ELR (cell line): ENCODE measurements around the gene KCNK15.
"Not testable (repeated sequence)": the region's sequence is repeated elsewhere in the genome, so short reads cannot be mapped to it uniquely, and the experiment has no call there.

Source experiments
- DNase-seq: peaks from one replicate; pipeline ENCODE4 v3.0.0-alpha.2; 2015; ENCODE audit warnings: low read depth

KCNK15 gene

DNA sequence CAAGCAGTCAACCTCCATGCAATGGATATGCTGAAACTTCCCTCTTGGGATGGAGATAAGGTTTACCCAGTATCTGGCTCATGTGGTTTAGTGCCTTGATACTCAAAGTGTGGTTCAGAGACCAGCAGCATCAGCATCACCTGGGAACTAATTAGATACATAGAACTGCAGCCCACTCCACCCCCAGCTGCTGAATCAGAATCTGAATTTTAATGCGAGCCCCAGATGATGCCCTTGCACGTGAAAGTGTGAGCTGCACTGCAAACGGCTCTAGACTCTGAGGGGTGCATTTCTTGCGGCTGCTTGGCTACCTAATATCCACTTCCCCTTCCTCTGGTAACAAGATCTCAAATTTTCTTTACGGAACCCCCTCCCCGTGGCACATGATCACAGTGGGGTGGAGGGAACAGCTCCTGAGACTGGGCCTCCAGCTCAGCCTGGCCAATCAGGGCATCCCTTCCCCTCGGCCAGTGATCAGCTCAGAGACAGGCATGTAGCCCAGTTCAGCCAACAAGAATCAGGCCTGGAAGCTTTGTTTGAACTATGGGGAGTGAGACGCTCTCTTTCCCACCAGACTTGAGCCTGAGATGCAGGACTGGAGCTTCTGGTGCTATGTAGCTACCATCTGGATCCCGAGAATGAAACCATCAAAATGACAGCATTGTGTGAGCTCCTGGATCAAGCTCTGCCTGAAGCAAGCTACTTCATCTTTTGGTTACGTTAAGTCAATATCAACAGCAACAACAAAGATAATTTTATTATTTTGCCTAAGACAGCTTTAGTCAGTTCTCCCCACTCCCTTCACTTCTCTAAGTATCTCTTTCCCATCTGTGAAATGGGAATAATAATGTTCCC is 12.8 kb downstream of the KCNK15 start:
- no peak for DNase-seq

DNA sequence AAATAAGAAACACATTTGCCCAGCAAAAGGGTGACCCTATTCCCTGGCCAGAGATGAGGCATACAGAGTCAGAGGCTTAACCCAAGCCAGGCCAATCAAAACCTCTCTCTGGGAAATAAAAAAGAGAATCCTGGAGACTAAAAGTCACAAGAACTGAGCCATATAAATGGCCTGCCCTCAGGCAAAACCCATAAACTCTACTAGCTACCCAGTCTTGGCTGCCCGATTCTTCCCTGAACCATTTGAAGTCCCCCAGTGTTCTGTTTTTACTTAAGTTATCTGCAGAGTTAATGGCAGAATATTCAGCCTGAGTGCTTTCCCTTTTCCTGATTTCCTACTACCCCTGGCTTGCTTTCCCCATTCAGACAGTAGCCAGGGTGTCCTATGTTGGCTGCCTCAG is 13.9 kb downstream of the KCNK15 start:
- no peak for DNase-seq

DNA sequence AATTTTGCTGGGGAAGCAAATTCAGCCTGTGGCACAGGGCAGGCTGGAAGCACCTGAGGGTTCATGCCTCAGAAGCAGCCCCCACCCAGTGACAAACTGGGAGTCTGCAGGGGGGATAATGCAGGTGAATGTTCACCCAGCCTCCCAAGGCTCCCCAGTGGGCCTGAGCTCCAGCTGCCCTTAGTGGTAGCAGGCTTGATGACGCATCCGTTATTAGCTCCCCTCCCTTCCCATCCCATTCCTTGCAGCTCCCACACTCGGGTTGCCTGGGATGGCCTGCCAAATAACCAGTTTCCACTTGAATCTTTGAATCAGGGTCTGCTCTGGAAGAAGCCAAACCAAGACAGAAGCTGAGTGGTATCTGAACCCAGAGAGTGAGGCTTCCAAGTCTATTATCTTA is 15.8 kb downstream of the KCNK15 start:
- peak; percentile 17 for DNase-seq

DNA sequence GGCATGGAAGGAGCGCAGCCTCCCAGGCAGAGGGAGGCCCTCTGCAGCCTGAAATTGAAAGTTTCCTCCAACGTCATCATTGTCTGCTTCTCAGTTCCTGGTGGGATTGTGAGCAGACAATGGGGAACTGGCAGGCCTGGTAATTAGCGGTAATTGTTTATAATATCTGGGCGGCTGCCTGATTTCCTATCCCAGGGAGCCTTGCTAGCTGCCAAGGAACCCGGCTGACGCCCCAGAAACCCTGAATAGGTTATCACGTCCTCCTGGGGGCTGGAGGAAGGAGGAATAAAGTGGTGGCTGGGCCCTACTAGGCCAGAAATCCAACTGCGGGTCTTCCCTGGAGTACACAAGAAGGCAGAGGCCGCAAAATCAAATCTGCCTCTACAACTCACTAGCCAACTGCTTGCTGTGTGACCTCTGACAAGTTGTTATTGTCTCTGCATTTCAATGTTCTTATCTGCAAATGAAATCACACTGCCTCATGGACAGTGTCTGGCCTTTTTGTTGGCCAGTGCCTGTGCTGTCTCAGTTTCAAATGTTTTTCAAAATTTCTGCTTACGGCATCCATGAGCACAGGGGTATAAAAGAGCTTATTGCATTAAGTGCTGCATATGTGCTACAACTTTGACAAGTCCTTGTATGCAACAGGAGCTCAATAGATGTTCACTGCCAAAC is 16.9 kb downstream of the KCNK15 start:
- no peak for DNase-seq

DNA sequence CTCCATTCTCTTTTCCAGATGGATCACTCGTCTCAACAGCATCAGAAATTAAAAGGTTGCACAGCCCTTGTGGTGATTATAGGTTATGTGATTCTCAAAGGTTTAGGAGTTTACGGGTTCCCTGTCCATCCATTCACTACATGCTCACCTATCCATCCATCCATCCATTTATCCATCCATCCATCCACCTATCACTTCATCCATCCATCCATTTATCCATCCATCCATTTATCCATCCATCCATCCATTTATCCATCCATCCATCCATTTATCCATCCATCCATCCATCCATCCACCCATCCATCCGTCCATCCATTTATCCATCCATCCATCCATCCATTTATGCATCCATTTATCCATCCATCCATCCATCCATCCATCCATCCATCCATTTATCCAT is 18.1 kb downstream of the KCNK15 start:
- DNase-seq, result not testable (repeated sequence)

DNA sequence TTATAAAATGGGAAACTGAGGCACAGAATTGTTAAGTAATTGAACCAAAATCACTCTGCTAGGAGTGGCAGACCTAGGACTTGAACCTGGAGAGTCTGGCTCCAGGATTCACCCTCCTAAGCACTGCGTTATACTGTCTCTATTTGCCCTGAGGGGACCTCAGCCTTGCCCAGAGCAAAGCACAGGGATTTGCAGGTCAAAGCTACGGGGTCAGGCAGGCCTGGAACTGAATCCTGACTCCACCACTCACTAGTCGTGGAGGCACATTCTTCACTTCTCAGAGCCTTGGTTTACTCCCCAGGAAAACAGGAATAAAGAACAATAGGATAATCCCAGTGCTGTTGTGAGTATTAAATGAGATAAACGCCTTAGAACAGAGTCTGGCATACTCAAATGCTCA is 19.4 kb downstream of the KCNK15 start:
- no peak for DNase-seq

DNA sequence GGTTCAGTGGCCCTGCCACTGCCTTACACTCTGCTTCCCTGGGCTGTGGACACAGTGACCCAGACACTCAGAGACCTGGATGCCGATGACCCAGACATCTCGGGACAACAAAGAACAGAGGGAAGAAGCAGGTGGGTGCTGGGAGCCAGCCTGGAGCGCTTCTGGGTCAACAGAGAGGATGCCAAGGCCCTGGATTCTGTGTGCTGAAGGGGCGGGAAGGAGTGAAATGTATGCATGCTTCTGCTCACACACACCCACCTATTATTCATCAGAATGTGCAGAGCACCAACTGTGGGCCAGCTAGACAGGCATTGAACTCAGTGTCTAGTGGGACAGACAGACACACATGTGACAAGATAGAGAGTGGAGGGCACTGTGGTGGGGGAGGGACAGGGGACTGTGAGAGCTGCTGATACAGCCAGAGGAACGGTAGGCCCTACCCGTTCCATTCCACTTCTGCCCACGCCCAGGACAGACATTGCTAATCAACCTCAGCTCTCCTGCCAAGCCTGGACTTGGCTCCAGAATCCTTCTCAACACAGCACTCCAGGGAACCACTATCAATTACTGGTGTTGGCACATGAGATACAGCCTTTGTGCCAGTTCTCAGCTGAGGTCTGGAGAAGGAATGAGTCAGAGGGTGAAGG is 20.2 kb downstream of the KCNK15 start:
- DNase-seq, result no peak

DNA sequence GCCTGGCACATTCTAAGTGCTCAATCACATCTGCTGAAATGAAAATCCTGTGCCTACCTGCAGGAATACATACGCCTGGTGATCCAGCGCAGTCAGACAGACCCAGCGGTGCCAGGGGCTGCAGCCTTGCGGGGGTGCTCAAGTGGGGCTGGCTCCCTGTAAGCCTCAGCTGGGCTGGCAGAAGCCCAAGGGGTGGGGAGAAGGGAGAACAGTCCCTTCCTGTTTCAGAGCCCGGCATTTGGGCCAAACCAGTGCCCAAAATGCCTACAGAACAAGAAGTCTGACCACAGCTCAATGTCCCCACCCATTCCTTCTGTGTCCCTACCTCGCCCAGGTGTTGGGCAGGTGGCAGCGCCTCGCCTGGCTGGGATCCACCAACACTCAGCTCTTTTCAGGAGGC is 22.6 kb downstream of the KCNK15 start:
- no peak for DNase-seq

DNA sequence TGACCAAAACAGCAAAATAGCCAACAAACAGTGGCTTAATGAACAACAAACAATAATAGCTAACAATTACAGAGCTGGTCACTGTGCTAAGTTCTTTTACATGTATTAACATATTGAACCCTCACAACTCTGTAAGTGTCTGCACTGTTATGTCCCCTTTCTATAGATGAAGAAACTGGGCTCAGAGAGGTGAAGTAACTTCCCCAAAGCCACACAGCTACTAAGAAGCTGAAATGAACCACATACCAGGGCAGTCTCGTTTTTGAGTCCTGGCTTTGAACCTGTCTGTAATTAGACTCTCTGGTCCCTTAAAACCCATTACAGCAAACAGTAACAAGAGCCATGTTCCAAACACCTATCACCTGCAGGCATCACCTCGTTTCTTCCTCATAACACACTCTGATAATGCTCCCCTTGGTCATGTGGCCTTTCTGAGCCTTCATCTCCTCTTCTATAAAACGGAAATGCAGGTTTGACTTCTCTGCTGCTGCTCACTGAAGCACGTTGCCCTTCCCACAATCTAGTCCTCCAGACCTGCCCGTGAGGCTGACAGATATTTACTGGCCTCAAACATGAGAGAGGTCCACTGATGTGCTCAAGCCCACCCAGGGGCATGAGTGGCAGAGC is 23.3 kb downstream of the KCNK15 start:
- DNase-seq, result no peak

DNA sequence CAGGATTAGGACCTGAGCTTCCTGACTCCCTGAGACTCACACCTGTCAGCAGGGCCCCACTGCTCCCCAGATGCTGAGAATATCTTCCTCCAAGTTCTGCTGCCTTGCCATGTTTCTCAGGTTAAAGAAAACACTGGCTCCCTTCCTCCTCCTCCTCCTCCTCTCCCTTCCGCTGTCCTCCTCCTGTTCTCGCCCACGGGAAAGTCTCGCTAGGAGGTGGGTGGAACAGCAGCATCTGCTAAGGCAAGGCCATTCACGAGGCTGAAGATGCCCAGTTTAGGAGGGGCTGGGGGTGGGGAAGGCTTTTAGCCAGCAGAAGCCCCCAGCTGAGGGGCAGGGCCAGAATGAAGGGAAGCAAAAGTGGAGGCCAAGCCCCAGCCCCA is 23.8 kb downstream of the KCNK15 start:
- DNase-seq, result no peak

DNA sequence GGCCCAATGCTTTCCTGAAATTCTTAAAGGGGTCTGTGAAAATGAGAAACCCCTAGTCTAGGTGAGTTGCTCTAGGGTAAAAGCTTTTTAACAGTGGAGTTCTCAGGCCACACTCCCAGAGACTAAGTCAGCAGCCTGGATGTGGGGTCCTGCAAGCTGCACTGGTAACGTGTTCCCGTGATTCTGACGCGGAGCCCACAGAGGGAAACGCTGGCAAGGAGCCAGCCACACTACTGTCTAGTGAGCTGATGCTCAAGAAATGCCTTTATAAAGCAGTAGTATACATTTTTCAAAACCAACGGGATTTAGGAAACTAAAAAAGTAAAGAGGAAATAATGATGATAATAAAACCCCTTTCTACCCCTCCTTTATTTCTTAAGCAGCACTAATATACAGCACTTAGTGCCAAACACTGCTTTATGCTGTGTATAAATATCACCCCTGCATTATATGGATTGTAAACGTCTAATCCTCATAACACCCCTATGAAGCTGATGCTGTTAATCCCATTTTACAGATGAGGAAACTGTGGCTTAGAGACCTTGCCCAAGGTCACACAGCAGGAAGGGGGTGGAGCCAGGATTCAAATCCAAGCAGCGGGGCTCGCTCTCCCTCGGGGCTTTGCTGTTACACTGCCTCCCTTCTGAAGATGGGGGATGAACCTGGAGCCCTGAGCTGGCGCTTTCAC is 25.0 kb downstream of the KCNK15 start:
- no peak for DNase-seq

DNA sequence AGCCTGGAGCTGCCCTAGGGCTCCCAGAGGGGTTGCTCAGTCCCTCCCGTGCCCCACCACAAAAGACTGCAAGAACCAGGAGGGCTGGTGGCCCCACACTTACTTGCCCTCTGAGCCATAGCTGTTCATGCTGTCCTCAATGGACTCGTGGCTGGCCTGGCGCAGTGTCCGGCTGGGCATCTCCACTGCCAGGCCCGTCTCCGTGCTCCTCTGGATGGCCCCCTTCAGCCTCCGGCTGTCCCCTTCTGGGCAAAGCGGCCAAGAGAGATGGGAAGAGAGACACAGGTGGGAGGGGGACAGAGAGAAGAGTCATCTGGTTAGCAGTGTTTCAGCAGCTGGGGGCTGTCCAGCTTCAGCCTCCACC is 25.5 kb downstream of the KCNK15 start:
- no peak for DNase-seq

DNA sequence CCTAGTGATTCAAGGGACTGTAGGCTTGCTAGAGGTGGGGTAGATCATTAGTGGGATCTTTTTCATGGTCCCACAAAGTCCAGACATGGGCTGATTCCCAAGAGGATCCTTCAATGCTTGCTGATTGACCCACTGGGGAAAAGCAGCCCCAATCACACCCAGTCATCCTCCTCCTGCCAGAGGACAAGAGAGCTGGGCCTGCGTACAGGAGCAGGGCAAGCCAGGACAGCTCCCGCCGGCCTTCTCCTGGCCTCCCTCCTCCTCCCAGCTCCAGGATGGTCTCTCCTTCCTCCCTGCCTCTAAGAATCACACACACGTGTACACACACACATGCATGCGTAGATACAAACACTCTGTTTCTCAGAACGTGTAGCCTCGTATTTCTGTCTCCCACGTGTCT is 27.0 kb downstream of the KCNK15 start:
- DNase-seq, result no peak

DNA sequence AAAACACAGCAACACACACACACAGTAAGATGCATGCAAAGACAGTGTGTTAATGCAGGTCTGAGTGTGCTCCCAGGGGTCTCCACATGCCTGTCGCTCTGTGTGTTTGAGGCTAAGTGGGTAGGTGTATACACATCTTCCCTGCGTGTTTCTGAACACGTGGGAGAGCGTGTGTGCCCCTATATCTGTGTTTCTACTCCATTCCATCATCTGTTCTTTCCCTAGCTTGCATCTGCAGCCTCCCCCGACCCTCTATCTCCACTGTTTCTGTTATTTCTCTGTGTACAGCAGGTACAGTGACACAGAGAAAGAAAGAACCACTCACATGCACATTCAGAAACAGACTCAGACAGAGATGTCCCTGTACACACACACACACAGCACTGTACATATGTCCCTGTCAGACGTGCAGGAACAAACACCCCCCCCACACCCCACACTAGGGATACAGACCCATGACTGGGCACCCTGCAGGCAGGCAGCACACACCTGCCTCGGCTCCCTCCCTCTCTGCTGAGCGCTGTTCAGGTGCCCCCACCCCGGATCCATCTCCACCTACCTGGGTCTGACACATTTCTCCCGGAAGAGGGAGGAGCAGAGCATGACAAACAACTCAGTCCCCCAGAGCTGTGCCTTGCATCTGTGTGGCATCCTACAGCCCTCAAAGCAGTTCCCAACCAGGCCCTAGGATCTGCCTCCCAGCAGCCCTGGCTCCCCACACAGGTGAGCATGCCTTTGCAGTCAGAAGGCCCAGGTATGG is 27.6 kb downstream of the KCNK15 start:
- no peak for DNase-seq

DNA sequence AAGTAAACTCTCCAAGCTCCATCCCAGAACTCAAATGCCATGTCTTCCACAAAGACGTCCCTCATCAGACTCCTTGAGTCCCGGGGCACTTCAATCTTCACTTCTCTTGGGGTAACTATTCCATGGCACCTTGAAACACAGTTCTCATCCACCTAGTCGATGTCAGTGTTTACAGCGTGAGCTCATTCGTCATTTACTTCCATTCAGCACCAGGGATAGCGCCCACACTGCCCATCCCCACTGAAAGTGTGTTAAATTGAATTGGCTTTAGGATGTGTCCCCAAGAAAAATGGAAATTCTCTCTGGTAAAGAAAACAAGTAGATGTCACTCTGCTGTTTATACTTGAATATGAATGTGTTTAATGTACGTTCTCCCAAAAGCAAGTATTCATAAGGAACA is 31.3 kb downstream of the KCNK15 start:
- peak; percentile 30 for DNase-seq

DNA sequence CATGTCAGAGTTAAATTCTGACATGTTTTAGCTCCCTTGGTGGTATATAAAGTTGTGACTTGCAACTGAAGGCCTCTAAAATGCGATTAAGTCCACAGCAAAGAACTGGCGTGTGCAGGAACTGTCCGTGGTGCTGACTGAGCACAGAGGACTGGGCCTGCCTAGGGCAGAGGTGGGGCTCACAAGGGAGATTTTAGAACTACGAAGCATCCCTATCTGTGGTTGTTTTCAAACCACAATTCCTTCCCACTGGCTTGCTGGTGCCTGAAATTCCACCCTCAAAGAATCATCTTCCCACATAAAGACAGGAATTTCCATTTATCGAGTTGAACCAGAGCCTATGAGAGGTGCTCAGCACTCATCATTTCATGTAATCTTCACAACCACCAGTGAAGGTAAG is 34.6 kb downstream of the KCNK15 start:
- DNase-seq, result peak; percentile 64

DNA sequence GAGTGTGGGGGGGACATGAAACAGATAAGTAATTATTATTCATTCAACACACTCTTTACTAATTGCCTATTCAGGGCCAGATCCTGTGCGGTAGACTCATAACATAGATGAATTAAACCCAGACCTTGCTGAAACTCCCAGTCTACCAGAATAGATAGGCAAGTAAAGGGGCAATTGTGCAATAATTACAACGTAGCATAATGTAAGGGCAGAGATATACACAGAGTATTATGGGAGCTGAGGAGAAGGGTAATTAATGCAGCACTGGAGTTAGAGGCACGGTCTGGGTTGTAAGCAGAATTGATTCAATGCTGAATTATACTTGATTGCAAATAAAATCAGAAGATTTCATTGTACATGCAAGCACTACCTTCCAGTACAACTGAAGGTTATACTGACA is 35.5 kb downstream of the KCNK15 start:
- no peak for DNase-seq

DNA sequence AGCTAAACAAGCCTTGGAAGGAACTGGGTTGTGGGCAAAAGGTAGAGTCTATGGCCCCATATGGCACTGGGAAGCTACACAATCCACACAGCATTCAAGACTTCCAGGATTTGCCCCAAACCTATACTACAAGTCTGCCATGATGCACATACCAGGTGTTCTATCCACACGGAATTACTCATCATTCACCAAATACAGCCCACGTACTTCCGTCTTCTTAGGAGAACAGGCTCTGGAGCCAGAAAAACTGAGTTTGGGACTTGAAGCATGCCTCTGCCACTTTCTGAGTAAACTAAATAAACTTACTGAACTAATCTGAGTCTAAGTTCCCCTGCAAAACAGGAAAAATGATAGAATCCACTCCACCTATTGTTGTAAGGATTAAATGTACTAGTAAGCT is 36.1 kb downstream of the KCNK15 start:
- DNase-seq, result no peak

DNA sequence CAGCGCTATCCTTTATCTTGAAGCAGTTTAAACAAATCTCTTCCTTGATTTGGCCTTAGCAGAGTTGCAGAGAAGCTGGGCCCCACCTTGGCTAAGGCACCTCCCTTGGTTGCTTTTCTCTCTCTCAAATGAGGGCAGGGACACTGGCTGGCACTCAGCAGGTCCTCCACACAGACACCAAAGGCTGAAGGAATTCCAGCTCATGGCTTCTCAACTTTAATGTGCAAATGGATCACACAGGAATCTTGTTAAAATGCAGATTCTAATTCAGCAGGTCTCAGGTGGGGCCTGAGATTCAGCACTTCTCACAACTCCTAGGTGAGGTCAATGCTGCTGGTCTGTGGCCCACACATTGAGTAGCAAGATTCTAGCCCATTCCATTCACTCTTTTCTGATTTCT is 39.0 kb downstream of the KCNK15 start:
- no peak for DNase-seq

DNA sequence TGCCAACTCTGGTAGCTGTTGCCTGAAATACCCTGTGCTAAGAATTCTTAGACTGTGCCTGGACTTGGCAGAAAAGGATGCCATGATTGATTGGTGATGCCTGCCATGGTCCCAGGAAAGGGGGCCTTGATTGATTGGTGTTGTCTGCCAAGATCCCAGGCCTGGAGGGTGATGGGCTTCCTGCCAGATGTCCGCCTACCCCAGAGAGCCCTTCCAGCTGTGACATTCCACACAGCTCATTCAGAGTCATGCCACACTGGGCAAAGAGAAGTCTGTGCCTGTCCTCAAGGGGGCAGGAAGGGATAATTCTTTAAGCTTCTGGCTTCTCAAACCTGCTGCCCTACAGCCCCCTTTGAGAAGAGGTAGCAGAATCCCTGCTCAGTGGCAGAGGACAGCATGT is 40.1 kb downstream of the KCNK15 start:
- peak; percentile 34 for DNase-seq

DNA sequence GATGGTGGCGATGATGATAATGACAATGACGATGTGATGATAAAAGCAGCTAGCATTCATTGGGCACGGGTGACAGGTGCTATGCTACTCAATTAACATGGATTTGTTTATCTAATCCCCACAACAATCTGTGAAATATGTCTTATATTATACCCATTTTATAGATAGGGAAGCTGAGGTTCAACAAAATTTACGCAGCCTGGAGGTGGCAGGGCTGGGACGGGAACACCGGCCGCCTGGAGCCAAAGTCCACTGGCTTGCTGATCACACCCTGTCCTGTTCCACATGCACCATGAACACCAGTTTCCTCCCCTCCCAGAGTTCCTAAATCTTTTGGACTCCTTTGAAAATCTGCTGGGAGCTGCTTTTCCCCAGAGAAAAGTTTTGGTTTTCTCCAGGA is 41.6 kb downstream of the KCNK15 start:
- DNase-seq, result no peak
